ENCODE measurements around the gene ETV3L. TPM values are rescaled to one million over a fixed set of nuclear protein-coding genes. Genes with fewer than 3 reads are reported as not detected.

The ETV3L gene
- total RNA-seq, 4 donors from 2014 or later = not detected

DNA sequence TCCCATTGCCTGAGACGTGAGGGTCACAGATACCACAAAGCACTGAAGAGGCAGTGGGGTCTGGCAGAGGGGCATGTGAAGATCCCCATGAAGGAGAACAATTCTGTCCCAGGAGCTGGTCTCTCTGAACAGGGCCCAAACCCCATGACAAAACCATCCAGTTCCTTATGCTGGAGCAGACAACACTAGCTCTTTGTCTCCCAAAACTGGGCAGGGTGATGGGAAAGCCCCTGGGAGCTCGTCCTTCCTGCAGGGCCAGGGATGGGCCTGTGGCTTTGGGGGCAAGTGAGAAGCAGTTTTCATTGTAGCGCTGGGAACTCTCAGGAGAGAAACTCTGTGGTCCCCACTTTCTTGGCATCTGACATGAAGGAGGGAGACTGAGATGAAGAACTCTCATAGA, 8.8 kb downstream of the ETV3L start:
- no peak overlapping the region for H3K27ac ChIP-seq
- H3K36me3 ChIP-seq = no peaks in the 10 kb centered on the region
- H3K4me1 ChIP-seq = peaks cover 0 to 15% (median 3%) of the 10 kb centered on the region in 3 donors
- no peak for TF ChIP-seq POLR2A (IDR thresholded peaks at IDR 0.05)
- TF ChIP-seq, protein P1, sequence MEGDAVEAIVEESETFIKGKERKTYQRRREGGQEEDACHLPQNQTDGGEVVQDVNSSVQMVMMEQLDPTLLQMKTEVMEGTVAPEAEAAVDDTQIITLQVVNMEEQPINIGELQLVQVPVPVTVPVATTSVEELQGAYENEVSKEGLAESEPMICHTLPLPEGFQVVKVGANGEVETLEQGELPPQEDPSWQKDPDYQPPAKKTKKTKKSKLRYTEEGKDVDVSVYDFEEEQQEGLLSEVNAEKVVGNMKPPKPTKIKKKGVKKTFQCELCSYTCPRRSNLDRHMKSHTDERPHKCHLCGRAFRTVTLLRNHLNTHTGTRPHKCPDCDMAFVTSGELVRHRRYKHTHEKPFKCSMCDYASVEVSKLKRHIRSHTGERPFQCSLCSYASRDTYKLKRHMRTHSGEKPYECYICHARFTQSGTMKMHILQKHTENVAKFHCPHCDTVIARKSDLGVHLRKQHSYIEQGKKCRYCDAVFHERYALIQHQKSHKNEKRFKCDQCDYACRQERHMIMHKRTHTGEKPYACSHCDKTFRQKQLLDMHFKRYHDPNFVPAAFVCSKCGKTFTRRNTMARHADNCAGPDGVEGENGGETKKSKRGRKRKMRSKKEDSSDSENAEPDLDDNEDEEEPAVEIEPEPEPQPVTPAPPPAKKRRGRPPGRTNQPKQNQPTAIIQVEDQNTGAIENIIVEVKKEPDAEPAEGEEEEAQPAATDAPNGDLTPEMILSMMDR (IDR thresholded peaks at IDR 0.05) = no peak
- H3K4me3 ChIP-seq = no peak overlapping the region
- DNase-seq = no peak
- WGBS, 2 donors = 49 to 80% methylated on average over 2 to 3 of the region's 3 CpGs
- H3K27me3 ChIP-seq = no peaks in the 10 kb centered on the region
- intact Hi-C loops (cut with DNase I) = loop anchor here (2.0 kb wide), 1 partner anchor 66 kb away; no protein-coding TSS in a partner anchor
- no peaks in the 10 kb centered on the region for H3K9me3 ChIP-seq

DNA sequence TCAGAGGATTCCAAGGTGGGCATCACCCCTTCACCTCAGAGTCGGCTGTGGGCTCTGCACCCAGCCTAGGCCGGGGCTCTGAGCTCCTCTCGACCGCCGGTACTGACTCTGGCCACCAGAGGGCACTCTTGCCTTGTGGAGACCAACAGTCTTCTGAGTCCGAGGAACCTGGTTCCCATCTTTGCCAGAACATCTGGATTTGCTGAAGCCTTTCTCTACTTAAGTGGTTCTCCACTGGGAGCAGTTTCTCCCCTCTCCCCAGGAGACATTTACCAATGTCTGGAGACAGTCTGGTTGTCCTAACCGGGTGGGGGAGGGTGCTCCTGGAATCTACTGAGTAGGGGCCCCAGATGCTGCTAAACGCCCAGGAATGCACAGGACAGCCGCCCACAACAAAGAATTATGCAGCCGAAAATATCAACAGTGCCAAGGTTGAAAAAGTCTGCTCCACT, 9.4 kb downstream of the ETV3L start:
- Histone ChIP-seq H3K9me3 (no peaks in the 10 kb centered on the region), H3K4me1 (peaks cover 0 to 15% (median 3%) of the 10 kb centered on the region in 3 donors), H3K36me3 (no peaks in the 10 kb centered on the region), H3K4me3 (no peak overlapping the region), H3K27me3 (no peaks in the 10 kb centered on the region), H3K27ac (no peak overlapping the region)
- TF ChIP-seq, protein P1 (IDR thresholded peaks at IDR 0.05) = peak; percentile 66 to 98 (median 94)
- no peak for TF ChIP-seq POLR2A (IDR thresholded peaks at IDR 0.05)
- DNase-seq = no peak
- WGBS, 2 donors = 2 to 9% methylated on average over 6 to 9 of the region's 10 CpGs
- intact Hi-C loops (cut with DNase I) = loop anchor here (2.0 kb wide), 1 partner anchor 67 kb away; no protein-coding TSS in a partner anchor

DNA sequence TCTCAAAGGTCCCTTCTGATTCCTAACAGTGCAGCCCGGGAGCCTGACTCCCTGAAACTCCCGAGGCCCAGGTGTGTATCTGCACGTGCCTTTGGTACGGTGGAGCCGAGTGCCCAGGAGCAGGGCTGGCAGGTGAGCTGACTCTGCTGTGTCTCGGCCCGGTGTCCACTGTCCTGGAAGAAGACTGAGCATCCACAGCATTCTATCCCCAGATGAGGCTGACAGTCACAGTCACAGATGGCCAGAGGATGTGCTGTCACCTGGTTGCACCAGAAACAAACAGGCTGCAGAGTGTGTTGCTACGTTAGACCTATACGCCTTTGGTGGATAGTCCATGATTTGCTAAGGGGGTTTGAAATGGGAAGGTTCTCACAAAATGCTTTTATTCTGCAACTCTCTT, 9.8 kb downstream of the ETV3L start:
- Histone ChIP-seq H3K4me1 (peaks cover 0 to 15% (median 3%) of the 10 kb centered on the region in 3 donors), H3K36me3 (no peaks in the 10 kb centered on the region), H3K4me3 (no peak overlapping the region), H3K9me3 (no peaks in the 10 kb centered on the region), H3K27me3 (no peaks in the 10 kb centered on the region), H3K27ac (no peak overlapping the region)
- 74 to 91% methylated on average over 4 to 5 of the region's 9 CpGs for WGBS, 2 donors
- TF ChIP-seq, protein P1 (IDR thresholded peaks at IDR 0.05) = no peak
- no peak for TF ChIP-seq POLR2A (IDR thresholded peaks at IDR 0.05)
- no peak for DNase-seq
- intact Hi-C loops (cut with DNase I) = loop anchor here (2.0 kb wide), 1 partner anchor 67 kb away; no protein-coding TSS in a partner anchor

DNA sequence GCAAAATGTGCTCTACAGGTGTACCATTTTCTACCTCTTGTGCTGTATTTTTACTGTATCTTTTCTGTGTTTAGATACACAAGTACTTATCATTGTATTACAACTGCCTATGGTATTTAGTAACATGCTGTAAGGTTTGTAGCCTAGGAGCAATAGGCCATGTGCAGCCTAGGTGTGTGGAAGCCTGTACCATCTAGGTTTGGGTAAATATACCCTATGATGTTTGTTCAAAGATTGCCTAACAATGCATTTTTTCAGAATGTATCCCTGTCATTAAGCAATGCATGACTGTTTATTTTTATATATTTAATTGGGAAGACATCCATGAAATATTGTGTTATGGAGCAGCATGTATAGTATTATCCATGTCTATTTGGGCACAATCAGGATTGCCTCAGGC, 11.0 kb downstream of the ETV3L start:
- TF ChIP-seq POLR2A (IDR thresholded peaks at IDR 0.05) = no peak
- TF ChIP-seq, protein P1 (IDR thresholded peaks at IDR 0.05) = no peak
- no peaks in the 10 kb centered on the region for H3K36me3 ChIP-seq
- no peaks in the 10 kb centered on the region for H3K27me3 ChIP-seq
- no peak overlapping the region for H3K4me3 ChIP-seq
- no peak for DNase-seq
- peaks cover 0 to 15% (median 3%) of the 10 kb centered on the region in 3 donors for H3K4me1 ChIP-seq
- intact Hi-C loops (cut with DNase I) = no loop called here
- no peak overlapping the region for H3K27ac ChIP-seq
- H3K9me3 ChIP-seq = no peaks in the 10 kb centered on the region

DNA sequence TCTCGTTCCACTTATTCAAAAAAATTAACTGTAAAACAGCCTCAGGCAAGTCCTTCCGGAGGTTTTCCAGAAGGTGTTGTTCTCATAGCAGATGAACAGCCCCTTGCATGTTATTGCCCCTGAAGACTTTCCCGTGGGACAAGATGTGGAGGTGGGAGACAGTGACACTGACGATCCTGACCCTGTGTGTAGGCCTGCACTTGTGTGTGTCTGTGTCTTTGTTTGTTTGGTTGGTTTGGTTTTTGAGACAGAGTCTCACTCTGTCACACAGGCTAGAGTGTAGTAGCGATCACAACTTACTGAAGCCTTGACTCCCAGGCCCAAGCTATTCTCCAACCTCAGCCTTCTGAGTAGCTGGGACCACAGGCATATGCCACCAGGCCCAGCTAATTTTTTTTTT, 12.6 kb downstream of the ETV3L start:
- intact Hi-C loops (cut with DNase I) = no loop called here
- WGBS, 2 donors = 77 to 80% methylated on average over 5 of the region's 5 CpGs
- Histone ChIP-seq H3K27me3 (no peaks in the 10 kb centered on the region), H3K9me3 (no peaks in the 10 kb centered on the region), H3K4me3 (no peak overlapping the region), H3K4me1 (peaks cover 0 to 8% (median 3%) of the 10 kb centered on the region in 3 donors), H3K27ac (no peak overlapping the region), H3K36me3 (no peaks in the 10 kb centered on the region)
- no peak for TF ChIP-seq POLR2A (IDR thresholded peaks at IDR 0.05)
- TF ChIP-seq, protein P1 (IDR thresholded peaks at IDR 0.05) = no peak
- no peak for DNase-seq
